HG03457 (cell line): ENCODE data around the gene PDZD4.

ENCODE experiments used
- ATAC-seq: cut with Tn5 transposase; IDR thresholded peaks from one replicate; pipeline ENCODE4 v1.9.1; 2021; ENCODE audit warnings: moderate number of reproducible peaks; ENCODE audit not compliant: unreplicated experiment

PDZD4 gene

GRCh38 chrX:153792368-153792767, 38.0 kb downstream of the PDZD4 start:
- no peak for ATAC-seq

- no peak for ATAC-seq
These were observed 39.1 kb downstream of the PDZD4 start for GRCh38 chrX:153791104-153791852.

- ATAC-seq: no peak
These were observed 40.7 kb downstream of the PDZD4 start for GRCh38 chrX:153789654-153790053.

- no peak for ATAC-seq
These were observed 43.7 kb downstream of the PDZD4 start for GRCh38 chrX:153786669-153787068.

- no peak for ATAC-seq
These were observed 45.9 kb downstream of the PDZD4 start for GRCh38 chrX:153784325-153784967.

- no peak for ATAC-seq
These were observed 46.8 kb downstream of the PDZD4 start for GRCh38 chrX:153783378-153784013.

- ATAC-seq: no peak
These were observed 47.5 kb downstream of the PDZD4 start for GRCh38 chrX:153782871-153783270.

- no peak for ATAC-seq
These were observed 48.0 kb downstream of the PDZD4 start for GRCh38 chrX:153782313-153782712.

GRCh38 chrX:153781428-153782047, 48.8 kb downstream of the PDZD4 start:
- no peak for ATAC-seq

GRCh38 chrX:153780678-153781427, 49.5 kb downstream of the PDZD4 start, which contains the start of gene SRPK3:
TSS of gene SRPK3 (plus strand) at chrX:153781041. CDS start at chrX:153781087, 46 bp downstream.
- ATAC-seq: no peak

GRCh38 chrX:153779891-153780677, 50.3 kb downstream of the PDZD4 start:
- ATAC-seq: no peak

- no peak for ATAC-seq
These were observed 51.7 kb downstream of the PDZD4 start for GRCh38 chrX:153778684-153779101.

- ATAC-seq: no peak
These were observed 52.2 kb downstream of the PDZD4 start for GRCh38 chrX:153778181-153778580.

- no peak for ATAC-seq
These were observed 52.9 kb downstream of the PDZD4 start for GRCh38 chrX:153777261-153778090.

GRCh38 chrX:153776611-153777045, 53.7 kb downstream of the PDZD4 start:
- no peak for ATAC-seq

GRCh38 chrX:153776120-153776599, 54.2 kb downstream of the PDZD4 start:
- no peak for ATAC-seq

GRCh38 chrX:153775293-153776119, 54.8 kb downstream of the PDZD4 start:
- ATAC-seq: no peak
